RWPE1 (cell line): ENCODE data around the gene NUDT19.

Experiments
- CTCF ChIA-PET: fragments of 350-600 bp; sonication (Branson Sonifier 250); formaldehyde crosslinking; extraction: SDS; loops from one replicate; lab custom pipeline; 2021; lab: Yijun Ruan, JAX
- POLR2A ChIA-PET: fragments of 400-600 bp; formaldehyde crosslinking; extraction: SDS; loops from one replicate; lab custom pipeline; 2020; ENCODE audit warnings: antibody characterized with exemption; ENCODE audit not compliant: low non-redundant PET; lab: Yijun Ruan, JAX
- DNase-seq: peaks from one replicate; pipeline ENCODE4 v3.0.0; 2012; ENCODE audit warnings: low spot score
- H3K27ac ChIP-seq: fragments of 450-650 bp; 2 replicates; pipeline ENCODE4 v1.5.1; 2017
- CTCF ChIP-seq: fragments of 450-650 bp; conservative IDR thresholded peaks from 2 replicates; pipeline ENCODE4 v1.5.1; 2017; ENCODE audit warnings: low read depth, mild to moderate bottlenecking

Gene NUDT19

GRCh38 chr19:32691291-32691951 lies at the start of gene NUDT19:
Gene NUDT19 (plus strand): TSS chr19:32691821. CDS start chr19:32691961, 140 bp downstream.
- TF ChIP-seq CTCF = no peak
- POLR2A ChIA-PET = interaction anchor here (1.0 kb wide), 1 partner anchor 15 kb away, joined by 9 read pairs; the partner anchor contains the start of gene RGS9BP
- peak within 1 kb of the TSS; percentile 86 for H3K27ac ChIP-seq
- peak; percentile 81 for DNase-seq
- CTCF ChIA-PET = interaction anchor here (0.7 kb wide), 2 partner anchors 10 to 185 kb away, joined by 3 read pairs; no protein-coding TSS in a partner anchor

- TF ChIP-seq CTCF = no peak
- POLR2A ChIA-PET = no interaction called here
- no peak for DNase-seq
- H3K27ac ChIP-seq = no peak overlapping the region
- CTCF ChIA-PET = no interaction called here
Observed at GRCh38 chr19:32642771-32643170, 48.9 kb upstream of the NUDT19 start.

- POLR2A ChIA-PET = interaction anchor here (0.6 kb wide), 1 partner anchor 461 kb away, joined by 3 read pairs; no protein-coding TSS in a partner anchor
- DNase-seq = no peak
- CTCF ChIA-PET = interaction anchor here (0.5 to 0.6 kb wide), 2 partner anchors 331 to 1423 kb away, joined by 3 read pairs; no protein-coding TSS in a partner anchor
- 0 out of 2 replicates have a peak overlapping the region, but pooled peaks have one; percentile 5 for H3K27ac ChIP-seq
- no peak for TF ChIP-seq CTCF
Observed at GRCh38 chr19:32646556-32646955, 45.1 kb upstream of the NUDT19 start.

- ChIA-PET CTCF (no interaction called here), POLR2A (no interaction called here)
- no peak for TF ChIP-seq CTCF
- DNase-seq = no peak
- H3K27ac ChIP-seq = no peak overlapping the region
Observed at GRCh38 chr19:32647361-32647760, 44.3 kb upstream of the NUDT19 start.

GRCh38 chr19:32649751-32650150 lies 41.9 kb upstream of the NUDT19 start:
- ChIA-PET POLR2A (no interaction called here), CTCF (no interaction called here)
- no peak overlapping the region for H3K27ac ChIP-seq
- DNase-seq = no peak
- TF ChIP-seq CTCF = no peak

- TF ChIP-seq CTCF = no peak
- CTCF ChIA-PET = no interaction called here
- POLR2A ChIA-PET = no interaction called here
- no peak for DNase-seq
- no peak overlapping the region for H3K27ac ChIP-seq
Observed at GRCh38 chr19:32650671-32651070, 41.0 kb upstream of the NUDT19 start.
